ENCODE results near the gene SIGMAR1. TPM values are rescaled to one million over a fixed set of nuclear protein-coding genes. Genes with fewer than 3 reads are reported as not detected.
A peak's percentile ranks its signal among the peaks of the same experiment; 100 is the strongest.

Gene SIGMAR1
- total and polyA plus RNA-seq, 2 of the 8 experiments (the other 6 are each of a cell fraction or from before 2014, with no cell fraction given): 84.2 to 134 TPM

- TF ChIP-seq RNF2 (IDR thresholded peaks at IDR 0.05; ENCODE audit: borderline replicate concordance, low read depth, low read length, missing control alignments, poor library complexity, severe bottlenecking) (peak; percentile 79), POU5F1 (IDR thresholded peaks at IDR 0.05; ENCODE audit: low read depth, low read length) (no peak), HDAC6 (IDR thresholded peaks at IDR 0.05; ENCODE audit: low read depth, low read length) (no peak), EZH2 (IDR thresholded peaks at IDR 0.05; ENCODE audit: low read depth, low read length, severe bottlenecking) (peak; percentile 95), GABPA (IDR thresholded peaks at IDR 0.05; ENCODE audit: borderline replicate concordance, insufficient read depth, low read length) (no peak), NANOG (IDR thresholded peaks at IDR 0.05; ENCODE audit: insufficient read depth, low read depth, low read length, poor library complexity, severe bottlenecking) (no peak), CHD1 (IDR thresholded peaks at IDR 0.05; ENCODE audit: low read depth, low read length) (no peak), TCF12 (IDR thresholded peaks at IDR 0.05; ENCODE audit: low read depth, low read length) (no peak), MAFK (IDR thresholded peaks at IDR 0.05; ENCODE audit: low read depth, low read length) (no peak)
Measured at GRCh38 chr9:34588671-34589635, 48.6 kb downstream of the SIGMAR1 start (continued).
